Fibroblast of villous mesenchyme (primary cell): ENCODE results near the gene NES. TPM values are rescaled to one million over a fixed set of nuclear protein-coding genes. Genes with fewer than 3 reads are reported as not detected.

Experiments
- DNase-seq: peaks from one replicate; pipeline ENCODE4 v3.0.0-alpha.2; 2010; ENCODE audit warnings: low read depth
- H3K4me3 ChIP-seq: 2 replicates; pipeline ENCODE4 v1.5.1; 2011; ENCODE audit warnings: low read depth, mild to moderate bottlenecking, low read length
- CTCF ChIP-seq: IDR thresholded peaks from 2 replicates; pipeline ENCODE4 v1.5.1; 2012; ENCODE audit warnings: low read depth, mild to moderate bottlenecking, low read length; ENCODE audit not compliant: insufficient read depth
- total RNA-seq: library from RNA; depleted of rRNA; stranded (reverse); fragments of >200 nt; gene quantifications from 2 replicates; pipeline ENCODE4 v1.2.3, GENCODE V29; 2012

Gene NES
- total RNA-seq, 1 donor: 66.9 TPM

GRCh38 chr1:156622581-156623297 lies 54.5 kb downstream of the NES start:
- no peak for TF ChIP-seq CTCF
- no peak overlapping the region for H3K4me3 ChIP-seq
- DNase-seq: no peak

GRCh38 chr1:156619582-156619955 lies 57.6 kb downstream of the NES start:
- no peak for DNase-seq
- TF ChIP-seq CTCF: no peak
- H3K4me3 ChIP-seq: no peak overlapping the region

GRCh38 chr1:156618853-156619581 lies 58.2 kb downstream of the NES start, which contains the start of gene HAPLN2:
HAPLN2 (plus strand) TSS chr1:156619415; CDS start chr1:156623491, 4,076 bp downstream.
- DNase-seq: no peak
- H3K4me3 ChIP-seq: no peak within 1 kb of the TSS

More at GRCh38 chr1:156618853-156619581, 58.2 kb downstream of the NES start, which contains the start of gene HAPLN2:
- TF ChIP-seq CTCF: peak; percentile 37

Other genes starting within 250 kb of the NES start
- gene MEF2D, start 176.6 kb downstream of the NES start, total RNA-seq: 10.0 and 10.8 TPM in 2 replicates
- 20.9 and 24.2 TPM in 2 replicates for gene IQGAP3, start 104.8 kb downstream of the NES start, total RNA-seq
- gene TTC24, start 97.7 kb downstream of the NES start, total RNA-seq: not detected in 2 replicates
- 67.8 and 74.4 TPM in 2 replicates for gene NAXE, start 85.6 kb downstream of the NES start, total RNA-seq
- gene GPATCH4, start 75.9 kb downstream of the NES start, total RNA-seq: 15.1 and 24.2 TPM in 2 replicates
- gene HAPLN2, start 58.0 kb downstream of the NES start, total RNA-seq: not detected in 2 replicates
- gene BCAN, start 35.3 kb downstream of the NES start, total RNA-seq: not detected in 2 replicates
- gene CRABP2, start 28.2 kb upstream of the NES start, total RNA-seq: 39.0 and 80.7 TPM in 2 replicates
- gene METTL25B, start 51.1 kb upstream of the NES start, total RNA-seq: 9.0 and 12.5 TPM in 2 replicates
- gene ISG20L2, start 51.4 kb upstream of the NES start, total RNA-seq: 17.4 and 22.9 TPM in 2 replicates
- 21.6 and 26.1 TPM in 2 replicates for gene MRPL24, start 63.7 kb upstream of the NES start, total RNA-seq
- gene HDGF, start 74.3 kb upstream of the NES start, total RNA-seq: 196 and 197 TPM in 2 replicates
- gene PRCC, start 90.1 kb upstream of the NES start, total RNA-seq: 19.0 TPM in 2 replicates
- not detected in 2 replicates for gene SH2D2A, start 139.4 kb upstream of the NES start, total RNA-seq
- gene INSRR, start 181.7 kb upstream of the NES start, total RNA-seq: not detected in 2 replicates
- not detected in 2 replicates for gene NTRK1, start 183.5 kb upstream of the NES start, total RNA-seq
- 11.3 and 12.1 TPM in 2 replicates for gene PEAR1, start 216.3 kb upstream of the NES start, total RNA-seq
- gene LRRC71, start 243.2 kb upstream of the NES start, total RNA-seq: not detected in 2 replicates